D721Med (cell line): ENCODE results near the gene TRMT112.
A peak's percentile ranks its signal among the peaks of the same experiment; 100 is the strongest.

Experiments
- DNase-seq: peaks from one replicate; pipeline ENCODE4 v3.0.0; 2011; ENCODE audit warnings: low spot score; ENCODE audit not compliant: insufficient read length
- FAIRE-seq: peaks from 2 replicates; lab custom pipeline; 2011; peaks lifted over from hg19 to GRCh38; lab: Jason Lieb, UNC
- TF ChIP-seq, protein P1 (sequence below): IDR thresholded peaks from 2 replicates; pipeline ENCODE4 v1.5.1; 2012; ENCODE audit warnings: mild to moderate bottlenecking, control low read depth; ENCODE audit not compliant: insufficient read depth; ENCODE audit errors: missing control alignments

The TRMT112 gene

DNA sequence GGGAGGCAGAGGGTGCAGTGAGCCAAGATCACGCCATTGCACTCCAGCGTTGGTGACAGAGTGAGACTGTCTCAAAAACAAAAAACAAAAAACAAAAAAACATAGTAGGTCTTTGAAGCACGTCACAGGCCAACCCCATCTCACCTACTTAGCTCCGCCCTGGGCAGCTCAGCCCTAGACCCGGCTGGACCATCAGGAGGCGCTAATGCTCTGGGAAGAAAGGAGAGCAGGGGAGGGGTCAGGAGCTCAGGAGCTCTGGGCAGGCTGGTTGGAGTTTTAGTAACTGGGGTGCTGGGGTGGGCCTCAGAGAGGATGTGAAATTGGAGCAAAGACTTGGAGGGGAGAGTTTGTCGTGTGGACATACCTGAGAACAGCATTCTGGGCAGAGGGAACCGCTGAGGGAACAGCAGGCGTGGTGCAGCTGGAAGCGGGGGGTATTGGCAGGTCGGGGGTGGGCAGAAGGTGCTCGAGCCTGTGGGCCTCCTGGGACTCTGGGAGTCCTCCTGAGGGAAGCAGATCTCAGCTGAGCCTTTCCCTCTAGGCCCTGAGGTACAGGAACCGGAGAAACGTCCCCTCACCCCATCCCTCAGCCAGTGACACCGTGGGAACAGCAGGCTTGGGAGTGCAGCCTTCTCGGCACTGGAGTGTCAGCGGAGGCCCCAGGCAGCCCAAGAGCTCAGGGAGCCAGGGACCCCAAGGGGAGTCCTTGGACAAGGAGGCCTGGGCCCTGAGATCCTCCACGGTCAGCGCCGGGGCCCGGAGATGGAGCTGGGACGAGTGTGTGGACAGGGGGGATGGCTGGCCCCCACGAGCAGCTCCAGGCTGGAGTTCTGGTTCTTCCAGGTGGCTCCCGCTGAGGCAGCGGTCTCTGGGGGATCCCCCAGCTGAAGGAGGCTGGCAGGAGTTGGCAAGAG lies 39.4 kb upstream of the TRMT112 start:
- TF ChIP-seq, protein P1, sequence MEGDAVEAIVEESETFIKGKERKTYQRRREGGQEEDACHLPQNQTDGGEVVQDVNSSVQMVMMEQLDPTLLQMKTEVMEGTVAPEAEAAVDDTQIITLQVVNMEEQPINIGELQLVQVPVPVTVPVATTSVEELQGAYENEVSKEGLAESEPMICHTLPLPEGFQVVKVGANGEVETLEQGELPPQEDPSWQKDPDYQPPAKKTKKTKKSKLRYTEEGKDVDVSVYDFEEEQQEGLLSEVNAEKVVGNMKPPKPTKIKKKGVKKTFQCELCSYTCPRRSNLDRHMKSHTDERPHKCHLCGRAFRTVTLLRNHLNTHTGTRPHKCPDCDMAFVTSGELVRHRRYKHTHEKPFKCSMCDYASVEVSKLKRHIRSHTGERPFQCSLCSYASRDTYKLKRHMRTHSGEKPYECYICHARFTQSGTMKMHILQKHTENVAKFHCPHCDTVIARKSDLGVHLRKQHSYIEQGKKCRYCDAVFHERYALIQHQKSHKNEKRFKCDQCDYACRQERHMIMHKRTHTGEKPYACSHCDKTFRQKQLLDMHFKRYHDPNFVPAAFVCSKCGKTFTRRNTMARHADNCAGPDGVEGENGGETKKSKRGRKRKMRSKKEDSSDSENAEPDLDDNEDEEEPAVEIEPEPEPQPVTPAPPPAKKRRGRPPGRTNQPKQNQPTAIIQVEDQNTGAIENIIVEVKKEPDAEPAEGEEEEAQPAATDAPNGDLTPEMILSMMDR, result peak; percentile 78
- DNase-seq (peak; percentile 62), FAIRE-seq (no peak)

DNA sequence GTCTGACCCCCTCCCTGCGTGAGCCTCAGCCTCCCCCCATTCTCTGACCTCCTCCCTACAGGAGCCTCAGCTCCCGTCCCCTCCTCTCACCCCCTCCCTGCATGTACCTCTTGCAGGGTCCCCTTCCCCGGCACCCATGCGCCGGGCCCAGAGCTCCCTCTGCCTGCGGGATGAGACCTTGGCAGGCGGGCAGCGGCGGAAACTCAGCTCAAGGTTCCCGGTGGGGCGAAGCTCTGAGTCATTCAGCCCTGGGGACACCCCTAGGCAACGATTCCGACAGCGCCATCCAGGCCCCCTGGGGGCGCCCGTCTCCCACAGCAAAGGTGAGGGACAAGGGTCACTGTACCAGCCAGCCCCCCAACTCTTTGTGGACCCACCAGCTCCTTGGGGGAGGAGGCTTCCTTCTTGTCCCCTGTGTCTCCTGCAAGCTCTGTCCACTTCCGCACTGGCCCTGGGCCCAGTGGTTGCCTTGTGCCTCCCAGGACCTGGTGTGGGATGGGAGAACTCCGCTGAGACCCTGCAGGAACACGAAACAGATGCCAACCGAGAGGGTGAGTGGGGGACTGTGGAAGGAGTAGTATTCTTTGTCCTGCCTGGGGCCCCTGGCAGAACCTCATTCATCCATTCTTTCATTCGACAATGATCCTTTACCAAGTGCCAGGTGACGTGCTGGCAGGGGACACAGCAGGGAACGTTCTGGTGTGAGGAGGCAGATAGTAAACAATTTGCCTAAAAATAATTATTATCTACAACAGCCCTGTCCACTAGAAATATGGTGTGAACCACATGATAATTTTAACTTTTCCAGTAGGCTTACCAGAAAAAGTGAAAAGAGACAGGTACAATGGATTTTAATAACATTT lies 38.0 kb upstream of the TRMT112 start:
- peak; percentile 96 for DNase-seq
- TF ChIP-seq, protein P1, result peak; percentile 84
- no peak for FAIRE-seq

DNA sequence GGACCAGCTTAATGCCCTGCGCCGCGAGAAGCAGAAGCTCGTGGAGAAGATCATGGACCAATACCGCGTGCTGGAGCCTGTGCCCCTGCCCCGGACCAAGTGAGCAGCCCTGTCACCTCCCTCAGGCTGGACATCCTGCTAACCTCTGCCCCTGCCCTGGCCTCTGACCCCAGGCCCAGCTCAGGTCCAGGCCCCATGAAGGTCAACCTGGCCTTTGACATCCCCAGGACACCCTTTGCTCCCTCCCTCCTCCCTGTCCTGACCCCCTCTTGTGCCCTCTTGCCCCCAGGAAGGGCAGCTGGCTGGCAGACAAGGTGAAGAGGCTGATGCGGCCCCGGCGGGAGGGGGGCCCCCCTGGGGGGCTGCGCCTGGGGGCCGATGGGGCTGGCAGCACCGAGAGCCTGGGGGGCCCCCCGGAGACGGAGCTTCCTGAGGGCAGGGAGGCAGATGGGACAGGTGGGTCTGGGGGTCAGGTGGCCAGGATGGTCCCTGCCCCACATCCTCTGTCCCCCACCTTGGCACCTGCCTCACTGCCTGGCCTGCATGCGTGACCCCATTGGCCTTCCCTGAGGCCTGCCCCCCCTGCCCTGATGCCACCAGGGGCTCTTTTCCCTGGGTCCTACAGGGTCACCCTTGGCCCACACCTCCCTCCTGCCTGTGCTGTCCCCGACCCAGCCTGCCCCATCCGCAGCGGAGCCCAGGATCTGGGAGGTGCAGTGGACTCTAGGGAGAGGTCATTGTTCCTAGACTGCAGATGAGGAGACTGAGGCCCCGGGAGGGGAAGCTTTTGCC lies 36.6 kb upstream of the TRMT112 start:
- FAIRE-seq, result no peak
- TF ChIP-seq, protein P1, result no peak
- DNase-seq, result no peak

DNA sequence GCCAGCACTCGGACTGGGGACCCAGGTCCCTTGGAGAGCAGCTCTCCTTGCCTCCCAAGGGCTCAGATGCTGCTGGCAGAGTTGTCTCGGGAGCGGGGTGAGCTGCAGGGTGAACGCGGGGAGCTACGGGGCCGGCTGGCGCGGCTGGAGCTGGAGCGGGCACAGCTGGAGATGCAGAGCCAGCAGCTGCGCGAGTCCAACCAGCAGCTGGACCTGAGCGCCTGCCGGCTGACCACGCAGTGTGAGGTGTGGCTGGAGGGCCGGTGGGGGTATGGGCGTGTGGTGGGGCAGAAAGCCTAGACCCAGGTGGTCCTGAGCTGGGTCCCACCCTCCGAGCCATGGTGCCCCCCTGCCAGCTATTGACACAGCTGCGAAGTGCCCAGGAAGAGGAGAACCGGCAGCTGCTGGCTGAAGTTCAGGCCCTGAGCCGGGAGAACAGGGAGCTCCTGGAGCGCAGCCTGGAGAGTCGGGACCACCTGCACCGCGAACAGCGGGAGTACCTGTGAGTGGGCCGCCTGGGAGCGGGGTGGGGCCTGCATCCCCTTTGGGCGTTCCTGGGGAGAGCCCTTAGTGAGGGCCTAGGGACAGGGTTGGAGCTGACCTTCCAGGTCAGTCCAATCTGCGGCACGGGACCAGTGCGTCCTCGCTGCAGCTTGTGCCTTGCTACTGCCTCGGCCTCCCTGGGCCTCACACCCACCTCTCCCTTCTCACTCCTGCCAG lies 35.8 kb upstream of the TRMT112 start:
- no peak for FAIRE-seq
- no peak for DNase-seq

DNA sequence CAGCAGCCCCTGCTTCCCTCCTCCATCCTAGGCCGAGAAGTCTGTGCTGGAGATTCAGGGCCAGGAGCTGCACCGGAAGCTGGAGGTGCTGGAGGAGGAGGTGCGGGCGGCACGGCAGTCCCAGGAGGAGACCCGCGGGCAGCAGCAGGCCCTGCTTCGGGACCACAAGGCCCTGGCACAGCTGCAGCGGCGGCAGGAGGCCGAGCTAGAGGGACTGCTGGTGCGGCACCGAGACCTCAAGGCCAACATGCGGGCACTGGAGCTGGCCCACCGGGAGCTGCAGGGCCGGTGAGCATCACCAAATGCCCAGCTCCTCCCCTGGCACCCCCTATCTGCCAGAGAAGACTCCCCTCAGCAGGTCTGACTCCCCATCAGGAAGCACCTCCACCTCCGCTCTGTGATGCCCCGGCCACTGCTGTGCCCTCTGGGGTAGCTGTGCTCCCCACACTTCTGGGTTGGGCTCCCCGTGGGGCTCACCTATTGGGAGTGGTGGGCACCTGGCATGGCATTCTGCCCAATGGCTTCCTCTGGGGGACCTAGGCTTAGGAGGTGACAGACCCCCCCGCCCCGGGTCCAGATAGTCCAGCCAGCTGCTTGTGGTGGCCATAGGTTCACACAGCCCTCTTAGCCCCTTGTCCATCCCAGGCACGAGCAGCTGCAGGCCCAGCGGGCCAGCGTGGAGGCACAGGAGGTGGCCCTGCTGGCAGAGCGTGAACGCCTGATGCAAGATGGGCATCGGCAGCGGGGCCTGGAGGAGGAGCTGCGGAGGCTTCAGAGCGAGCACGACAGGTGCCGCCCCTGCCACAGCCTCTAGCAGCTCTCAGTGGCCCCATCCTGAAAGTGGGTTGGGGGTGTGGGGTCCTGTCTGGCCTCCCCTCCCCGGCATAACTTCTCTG lies 35.0 kb upstream of the TRMT112 start:
- DNase-seq (no peak), FAIRE-seq (no peak)
- TF ChIP-seq, protein P1, result no peak

More for the DNA sequence above, 35.8 kb upstream of the TRMT112 start:
- TF ChIP-seq, protein P1, result no peak
